Activated CD4-positive, alpha-beta T cell treated with anti-CD3 and anti-CD28 coated beads, Interleukin-2, amount 50 U/mL, for 16 hours (primary cell): ENCODE data around the gene VIT.
"Not testable (repeated sequence)": the region's sequence is repeated elsewhere in the genome, so short reads cannot be mapped to it uniquely, and the experiment has no call there.

Experiments
- DNase-seq: peaks from one replicate; pipeline ENCODE4 v3.0.0-alpha.2; 2020

The VIT gene

DNA sequence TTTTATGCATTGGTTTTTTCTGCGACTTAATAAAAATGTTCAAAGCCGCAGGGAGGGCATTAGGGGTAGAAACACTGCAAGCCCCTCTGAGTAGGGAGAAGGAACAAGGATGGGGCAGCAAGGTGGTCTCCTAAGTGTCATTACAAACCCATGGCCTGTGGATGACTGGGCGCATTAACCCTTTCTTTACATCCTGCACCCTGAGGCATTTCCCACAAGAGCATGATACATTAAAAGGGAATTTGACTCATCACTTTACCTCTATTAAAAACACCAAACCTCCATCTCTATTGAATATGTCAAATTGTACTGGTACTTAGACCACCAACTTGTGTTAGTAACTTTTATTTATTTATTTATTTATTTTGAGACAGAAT, 112.5 kb downstream of the VIT start:
- no peak for DNase-seq

DNA sequence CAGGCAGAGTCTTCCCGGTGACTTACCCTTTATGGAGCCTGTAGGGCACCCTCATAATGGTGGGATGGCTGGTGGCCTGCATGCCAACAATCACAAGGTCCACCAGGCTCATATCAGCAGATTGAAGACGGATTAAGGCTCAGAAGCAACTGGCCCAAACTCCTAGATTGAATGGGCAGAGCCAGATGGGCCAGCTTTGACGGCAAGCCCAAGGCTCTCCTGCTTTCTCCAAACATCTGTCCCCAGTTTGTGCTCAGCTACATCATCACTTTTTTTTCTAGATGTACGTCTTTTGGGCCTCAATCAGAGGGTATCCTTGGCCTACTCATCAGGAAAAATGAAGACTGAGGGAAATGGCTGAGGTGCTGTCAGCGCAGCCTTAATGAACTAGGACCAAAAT, 114.6 kb downstream of the VIT start:
- DNase-seq, result no peak

DNA sequence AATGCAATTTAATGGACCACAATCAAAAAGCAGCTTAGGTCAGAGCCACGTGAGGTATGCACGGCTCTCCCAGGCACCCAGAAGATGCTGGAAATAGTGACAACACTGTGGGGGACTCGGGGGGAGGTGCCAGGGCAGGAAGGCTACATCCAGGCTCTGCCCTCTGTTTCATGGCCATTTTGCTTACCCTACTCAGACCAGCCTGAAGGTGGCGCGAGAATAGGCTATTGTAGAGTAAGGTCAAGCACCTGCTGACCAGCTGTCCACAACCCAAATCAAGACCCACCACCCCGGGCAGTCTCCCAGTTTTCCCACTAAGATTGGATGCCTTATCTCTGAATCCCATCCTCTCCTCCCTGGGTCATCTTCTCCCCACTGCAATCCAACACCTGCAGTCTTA, 115.7 kb downstream of the VIT start:
- no peak for DNase-seq

DNA sequence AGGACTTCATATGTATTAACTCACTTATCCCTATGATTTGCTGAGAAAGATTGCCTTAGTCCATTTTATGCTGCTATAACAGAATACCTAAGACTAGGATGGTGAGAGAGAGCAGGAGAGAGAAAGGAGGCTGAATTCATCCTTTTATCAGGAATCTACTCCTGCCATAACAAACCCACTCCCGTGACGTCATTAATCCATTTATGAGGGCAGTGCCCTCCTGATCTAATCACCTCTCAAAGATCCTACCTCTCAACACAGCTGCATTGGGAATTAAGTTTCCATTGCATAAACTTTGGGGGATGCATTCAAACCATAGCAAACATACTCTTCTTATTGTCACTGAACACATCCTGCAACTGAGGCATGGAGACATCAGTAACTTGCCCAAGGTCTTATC, 122.0 kb downstream of the VIT start:
- no peak for DNase-seq

DNA sequence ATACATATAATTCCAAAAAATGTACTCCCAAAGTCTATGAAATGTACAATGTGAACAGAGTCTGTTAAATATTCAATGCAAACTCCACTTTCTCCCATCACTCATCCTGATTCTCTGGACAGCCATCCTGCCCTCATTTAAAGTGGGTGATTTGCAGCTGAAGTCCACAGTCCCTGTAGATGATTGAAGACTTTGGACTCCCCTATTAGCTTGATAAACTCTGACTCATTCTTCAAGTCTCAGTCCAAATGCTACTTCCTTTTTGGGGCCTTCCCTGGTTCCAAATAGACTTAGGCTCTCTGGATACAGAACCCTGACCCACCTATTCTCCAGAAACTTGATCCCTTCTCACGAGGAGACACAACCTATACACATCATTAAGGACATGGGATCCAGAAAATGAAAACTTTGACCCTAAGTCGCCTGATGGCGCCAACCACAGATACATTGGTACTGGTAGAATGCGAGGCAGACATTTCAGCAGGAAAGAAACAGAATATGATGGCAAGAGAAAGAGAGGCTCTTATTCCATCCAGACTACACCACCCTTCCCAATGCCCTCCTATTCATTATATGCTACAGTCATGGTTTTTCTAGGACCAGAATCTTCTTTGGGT, 122.7 kb downstream of the VIT start:
- no peak for DNase-seq

DNA sequence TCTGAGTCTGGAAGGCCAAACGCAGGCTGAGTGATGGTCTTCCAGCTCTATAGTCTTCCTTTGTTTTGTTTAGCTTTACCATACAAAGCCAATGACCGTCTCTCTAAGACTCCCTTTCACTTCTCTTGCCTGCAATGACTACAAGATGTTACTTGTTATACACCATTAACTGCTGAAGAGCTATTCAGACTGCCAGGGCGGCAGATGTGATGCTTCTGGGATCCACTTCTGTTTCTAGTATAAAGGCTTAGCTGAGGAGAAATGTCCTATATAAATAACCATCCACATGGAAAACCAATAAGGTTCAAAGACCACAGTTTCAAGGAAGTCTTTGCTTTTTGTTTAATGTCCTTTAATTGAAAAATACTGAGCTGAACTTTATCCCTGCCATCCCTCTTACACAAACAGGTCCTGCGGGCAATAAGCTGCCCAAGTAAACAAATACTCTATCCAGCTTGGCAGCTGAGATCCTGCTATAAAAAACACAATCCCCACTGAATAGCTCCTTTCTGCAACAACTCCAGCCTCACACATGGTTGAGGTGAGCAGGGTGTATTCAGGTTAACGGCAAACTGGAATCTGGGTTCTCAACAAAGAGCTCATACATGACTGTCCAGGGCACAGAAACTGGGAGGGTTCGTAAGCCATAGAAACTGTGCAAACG, 124.6 kb downstream of the VIT start:
- DNase-seq, result no peak

DNA sequence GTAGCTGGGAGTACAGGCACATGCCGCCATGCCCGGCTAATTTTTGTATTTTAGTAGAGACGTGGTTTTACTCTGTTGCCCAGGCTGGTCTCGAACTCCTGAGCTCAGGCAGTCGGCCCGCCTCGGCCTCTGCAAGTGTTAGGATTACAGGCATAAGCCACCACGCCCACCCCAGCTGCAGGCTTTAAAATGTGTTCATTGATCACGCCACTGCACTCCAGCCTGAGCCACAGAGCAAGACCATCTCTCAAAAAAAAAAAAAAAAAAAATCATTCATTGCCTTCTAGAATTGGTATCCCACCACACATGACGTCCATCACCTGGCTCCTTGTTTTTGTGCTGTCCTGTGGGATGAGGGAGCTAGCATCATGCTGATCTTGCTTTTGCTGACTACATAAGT, 127.4 kb downstream of the VIT start:
- no peak for DNase-seq

DNA sequence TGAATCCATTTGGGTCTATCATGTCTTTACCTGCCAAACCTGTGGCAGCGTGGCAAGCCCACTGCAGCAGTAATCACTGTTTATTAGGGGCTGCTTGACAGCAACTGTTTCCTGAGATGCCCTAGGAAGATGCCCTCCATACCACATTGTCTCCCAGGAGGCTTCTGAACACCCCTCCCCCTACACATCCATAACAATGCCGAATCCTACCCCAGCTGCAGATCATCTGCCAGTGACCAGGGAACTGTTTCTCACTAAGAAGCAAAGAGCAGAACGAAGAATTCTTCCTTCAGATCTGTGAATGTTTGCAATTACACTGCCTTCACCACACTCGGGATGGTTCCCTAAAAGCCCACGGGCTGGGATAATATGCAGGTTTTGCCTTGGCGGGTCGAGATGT, 127.8 kb downstream of the VIT start:
- DNase-seq, result no peak

DNA sequence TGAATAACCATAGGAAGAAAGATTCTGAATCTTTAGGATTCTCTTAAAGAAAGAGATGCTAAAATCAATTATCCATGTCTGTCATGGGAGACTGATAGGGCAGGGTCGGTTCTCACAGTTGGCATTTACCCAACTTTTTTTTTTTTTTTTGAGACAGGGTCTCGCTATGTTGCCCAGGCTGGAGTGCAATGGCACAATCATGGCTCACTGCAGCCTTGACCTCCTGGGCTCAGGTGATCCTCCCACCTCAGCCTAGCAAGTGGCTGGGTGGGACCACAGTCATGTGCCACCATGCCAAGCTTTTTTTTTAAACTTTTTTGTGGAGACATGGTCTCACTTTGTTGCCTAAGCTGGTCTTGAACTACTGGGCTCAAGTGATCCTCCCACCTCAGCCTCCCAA, 128.2 kb downstream of the VIT start:
- not testable (repeated sequence) for DNase-seq

DNA sequence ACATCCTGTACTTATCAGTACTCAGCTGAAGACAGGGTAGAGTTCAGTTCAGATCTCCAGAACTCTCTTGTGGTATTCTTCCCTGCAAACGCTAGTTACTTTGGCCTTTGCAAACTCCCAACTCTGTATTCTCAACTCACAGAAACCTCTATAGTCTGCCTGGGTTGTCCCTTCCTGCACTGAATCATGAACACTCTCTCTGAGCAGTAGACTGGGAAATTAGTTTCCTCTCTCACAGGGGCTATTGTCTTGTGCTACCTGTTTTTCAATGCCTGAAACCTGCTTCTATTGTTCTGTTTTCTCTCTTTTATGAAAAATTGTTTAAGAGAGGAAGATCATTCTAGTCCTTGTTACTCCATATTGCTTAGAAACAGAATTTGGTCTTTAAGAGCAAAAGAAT, 134.7 kb downstream of the VIT start:
- no peak for DNase-seq

DNA sequence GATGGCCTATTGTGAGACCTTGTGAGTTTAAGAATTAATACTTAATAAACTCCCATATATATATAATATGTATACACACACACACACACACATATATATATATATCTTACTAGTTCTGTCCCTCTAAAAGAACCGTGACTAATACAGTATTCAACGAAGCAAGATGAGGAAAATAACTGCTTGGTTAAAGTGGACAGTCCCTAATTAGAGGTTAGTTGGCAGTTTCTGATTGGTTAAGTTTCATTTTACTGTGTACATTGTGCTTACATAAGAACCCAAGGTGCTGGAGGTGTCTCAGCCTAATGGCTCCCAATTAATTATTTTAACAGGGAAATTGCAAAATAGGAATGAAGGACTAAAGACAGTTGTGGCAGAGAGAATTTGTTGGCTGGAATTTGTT, 137.7 kb downstream of the VIT start:
- DNase-seq, result no peak

DNA sequence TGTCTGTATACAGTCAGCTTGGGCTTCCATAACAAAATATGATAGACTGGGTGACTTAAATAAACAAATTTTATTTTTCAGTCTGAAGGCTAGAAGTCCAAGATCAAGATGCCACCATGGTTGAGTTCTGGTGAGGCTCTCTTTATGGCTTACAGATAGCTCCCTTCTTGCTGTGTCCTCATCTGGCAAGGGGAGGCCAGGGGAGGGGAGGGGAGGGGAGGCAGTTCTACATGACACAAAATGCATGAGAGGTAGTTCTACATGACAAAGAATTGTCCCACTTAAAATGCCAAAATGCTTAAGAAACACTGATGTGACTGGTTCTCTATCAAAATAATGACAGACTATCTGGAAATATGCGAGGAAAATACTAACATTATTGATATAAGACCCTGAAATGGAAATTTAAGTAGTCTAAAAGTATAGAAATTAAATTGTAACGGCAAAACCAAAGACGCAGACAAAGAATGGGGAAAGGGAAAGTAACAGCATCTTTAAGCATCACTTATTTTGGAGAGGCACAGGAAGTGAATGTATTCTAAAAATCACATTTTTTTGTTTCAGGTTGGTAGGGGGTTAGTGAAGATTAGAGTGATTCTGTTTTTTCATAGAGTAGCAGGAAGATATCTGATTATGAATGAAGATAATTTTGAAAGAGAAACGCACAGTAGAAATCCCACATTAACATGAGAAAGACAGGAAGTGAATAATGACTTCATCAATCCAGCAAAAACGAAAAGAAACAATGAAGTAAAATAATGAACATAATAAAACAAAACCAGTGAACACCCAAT, 138.4 kb downstream of the VIT start:
- DNase-seq, result no peak

DNA sequence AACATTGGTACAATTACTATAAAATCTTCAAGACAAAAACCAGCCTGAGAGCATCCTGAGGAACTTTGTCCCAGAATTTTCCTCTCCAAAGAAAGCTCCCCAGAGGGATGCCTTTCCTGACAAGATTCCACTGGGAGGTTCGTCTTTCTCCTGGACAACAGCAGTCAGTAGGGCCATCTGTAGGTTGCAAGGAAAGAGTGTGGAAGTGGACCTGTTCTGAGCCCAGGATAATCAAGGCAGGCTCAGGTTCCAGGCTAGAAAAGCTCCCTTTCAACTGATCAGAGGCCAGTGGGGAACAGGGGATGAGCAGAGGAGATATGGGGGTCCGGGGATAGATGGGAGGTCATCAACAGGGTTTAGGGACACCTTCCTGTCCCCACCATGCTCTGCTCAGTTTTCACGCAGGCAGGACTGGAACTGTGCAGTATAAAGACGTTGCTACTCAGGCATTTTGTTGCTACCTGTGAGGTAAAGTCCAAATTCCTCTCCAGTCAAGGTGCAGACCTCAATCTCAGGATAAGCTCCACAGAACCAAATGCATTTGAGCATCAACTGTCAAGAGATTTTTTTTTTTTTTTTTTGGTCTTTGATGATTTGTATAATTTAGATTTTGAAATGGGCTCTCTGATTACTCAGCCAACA, 143.6 kb downstream of the VIT start:
- DNase-seq, result no peak

DNA sequence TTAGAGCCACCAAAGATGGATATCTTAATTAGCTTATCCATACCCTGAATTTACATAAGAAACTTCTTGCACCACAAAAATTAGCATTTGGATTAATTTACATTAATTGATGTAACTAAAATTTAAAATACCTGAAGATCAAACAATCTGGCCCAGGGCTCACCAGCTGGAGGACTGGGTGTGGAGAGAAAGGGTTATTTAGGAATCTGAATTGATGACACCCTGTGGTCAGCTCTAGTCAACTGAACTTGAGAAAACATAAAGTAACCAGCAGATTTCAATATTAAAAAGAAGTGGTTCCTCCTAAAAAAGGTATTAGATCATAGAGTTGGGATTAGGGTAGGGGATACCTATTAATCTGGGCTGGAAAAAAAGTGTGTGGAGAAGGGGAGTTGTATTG, 147.3 kb downstream of the VIT start:
- no peak for DNase-seq

DNA sequence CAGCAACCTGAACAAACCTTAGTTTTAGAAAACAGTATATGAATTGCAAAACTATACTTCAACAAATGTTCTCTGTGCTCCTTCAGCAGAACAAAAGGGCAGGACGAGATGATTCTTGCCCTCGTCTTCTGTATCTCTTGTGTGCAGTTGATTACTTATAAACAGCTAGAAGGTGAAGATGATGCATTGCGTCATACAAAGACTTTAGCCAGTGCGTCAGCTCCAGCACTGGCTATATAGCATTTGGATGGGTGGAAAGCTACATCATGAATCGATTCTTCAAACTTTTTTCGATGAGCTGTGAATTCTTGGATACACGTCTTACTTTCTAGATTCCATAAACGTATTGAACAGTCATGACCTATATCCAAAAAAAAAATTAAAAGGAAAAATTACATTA, 152.8 kb downstream of the VIT start:
- DNase-seq, result no peak

DNA sequence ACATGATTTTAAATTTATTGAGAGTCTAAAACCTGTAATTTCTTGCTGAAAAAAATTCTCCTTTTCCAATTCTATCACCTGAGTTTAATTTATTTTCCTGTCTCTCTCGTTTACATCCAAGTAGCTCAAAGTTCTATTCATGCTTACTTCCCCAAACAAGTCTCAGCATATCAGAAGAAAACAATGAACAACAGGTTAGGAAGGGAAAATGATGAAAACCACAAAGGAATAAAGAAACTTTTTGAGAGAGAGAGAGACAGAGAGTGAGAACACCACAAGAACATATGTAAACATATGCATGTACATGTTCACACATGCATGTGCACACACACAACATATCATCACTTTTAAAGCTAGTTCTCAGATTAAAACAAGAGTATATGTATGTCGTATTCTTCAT, 157.7 kb downstream of the VIT start:
- DNase-seq, result no peak

DNA sequence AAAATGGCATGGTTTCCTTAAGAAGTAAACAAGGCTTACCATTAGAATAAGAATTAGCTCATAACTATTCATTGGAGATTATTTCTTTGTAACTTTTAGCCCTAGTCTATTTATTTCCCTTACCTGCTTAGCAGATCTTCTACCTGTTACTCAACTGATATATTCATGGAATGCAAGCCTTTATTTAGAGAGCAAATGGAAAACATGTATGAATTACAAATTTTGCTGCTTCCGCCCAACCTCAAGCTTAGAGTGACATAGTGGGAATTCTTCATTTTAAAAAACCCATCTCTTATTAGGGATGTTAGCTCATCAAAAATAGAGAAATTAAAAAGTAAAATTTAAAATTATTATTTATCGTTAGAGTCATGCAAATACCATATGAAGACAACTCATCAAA, 158.9 kb downstream of the VIT start:
- DNase-seq, result no peak

DNA sequence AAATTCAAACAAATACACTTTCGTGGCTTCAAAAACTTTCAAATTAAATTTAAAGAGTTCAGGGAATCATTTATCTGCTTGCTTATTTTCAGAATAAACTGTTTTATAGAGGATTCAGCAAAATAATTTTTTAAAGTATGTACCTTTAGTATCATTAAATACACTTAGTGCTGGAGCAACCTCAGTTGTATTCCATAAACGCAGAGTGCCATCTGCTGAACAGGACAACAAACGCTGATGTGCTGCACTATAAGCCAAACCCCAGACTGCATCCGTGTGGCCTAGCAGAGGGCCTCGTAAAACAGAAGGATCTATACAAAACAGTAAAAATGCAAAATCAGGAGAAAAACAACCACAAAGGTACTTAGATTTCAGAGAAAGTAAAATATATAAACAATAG, 161.2 kb downstream of the VIT start:
- DNase-seq, result no peak

DNA sequence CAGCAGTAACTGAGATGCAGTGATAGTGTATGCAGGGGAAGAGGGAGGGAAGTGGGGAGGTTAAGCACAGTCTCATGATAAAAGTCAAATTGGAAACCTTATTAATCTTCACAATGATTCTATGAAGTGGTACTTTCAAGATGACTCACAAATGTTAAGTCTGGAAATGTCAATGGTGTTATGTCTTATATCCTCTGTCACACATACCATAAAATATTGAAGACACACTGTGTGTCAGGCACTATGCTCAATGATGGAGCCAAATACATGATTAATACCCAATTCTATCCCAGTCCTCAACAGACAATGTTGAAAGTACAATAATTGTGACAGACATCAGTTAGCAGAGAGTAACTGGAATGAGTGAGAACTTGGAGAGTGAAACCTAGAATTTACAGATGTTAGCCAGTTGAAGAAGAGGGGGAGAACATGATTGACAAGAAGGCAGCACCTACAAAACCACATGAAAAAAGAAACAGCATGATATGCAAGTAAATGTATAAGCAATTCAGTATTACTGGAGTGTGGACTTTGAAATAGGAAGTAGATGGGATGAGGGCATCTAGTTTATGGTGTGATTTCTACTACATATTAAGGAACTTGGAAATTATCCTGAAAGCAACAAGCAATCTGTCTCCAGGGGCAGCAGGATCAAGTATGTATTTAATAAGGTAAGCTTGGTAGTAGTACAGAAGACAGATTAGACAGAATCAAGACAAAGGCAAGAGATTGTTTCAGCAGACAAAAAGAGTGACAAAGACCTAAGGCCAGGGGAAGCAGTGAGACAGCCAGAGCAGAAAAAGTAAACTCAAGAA, 162.3 kb downstream of the VIT start:
- peak; percentile 27 for DNase-seq

DNA sequence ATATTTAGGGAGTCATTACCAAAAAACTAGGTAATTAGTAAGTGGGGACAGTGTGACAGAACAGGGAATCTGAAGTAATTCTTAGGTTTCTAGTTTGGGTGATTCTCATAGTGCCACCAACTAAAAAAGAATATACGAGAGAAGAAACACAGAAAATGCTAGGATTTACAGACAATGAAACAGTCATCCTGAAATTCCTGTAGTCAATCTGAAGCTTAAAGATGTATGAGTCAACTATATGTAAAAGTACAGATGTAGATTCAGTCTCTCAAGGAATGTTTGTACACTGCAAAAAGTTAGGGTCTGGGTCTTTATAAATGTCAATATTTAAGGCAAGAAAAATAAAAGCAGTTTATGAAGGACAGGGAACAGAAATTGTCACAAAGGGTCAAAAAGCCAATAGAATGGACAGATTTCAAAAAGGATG, 162.9 kb downstream of the VIT start:
- peak; percentile 29 for DNase-seq

DNA sequence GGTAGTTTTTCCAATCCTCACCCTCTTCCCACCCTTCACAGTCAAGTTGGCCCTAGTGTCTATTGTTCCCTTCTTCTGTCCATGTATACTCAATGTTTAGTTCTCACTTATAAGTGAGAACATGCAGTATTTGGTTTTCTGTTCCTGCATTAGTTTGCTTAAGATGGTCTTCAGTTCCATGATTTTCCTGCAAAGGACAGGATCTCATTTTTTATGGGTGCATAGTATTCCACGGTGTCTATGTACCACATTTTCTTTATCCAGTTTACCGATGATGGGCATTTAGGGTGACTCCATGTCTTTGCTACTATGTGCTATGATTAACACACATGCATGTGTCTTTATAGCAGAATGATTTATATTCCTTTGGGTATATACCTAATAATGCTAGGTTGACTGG, 165.4 kb downstream of the VIT start:
- no peak for DNase-seq
